Astrocyte (in vitro differentiated cells and primary cell): ENCODE data around the gene PDK2.

Source experiments
- CTCF ChIP-seq: IDR thresholded peaks from 2 replicates; pipeline ENCODE4 v1.5.1; 2011; ENCODE audit warnings: low read depth, mild to moderate bottlenecking, inconsistent platforms, low read length, moderate library complexity; ENCODE audit not compliant: insufficient read depth
- EZH2 ChIP-seq: IDR thresholded peaks from 2 replicates; pipeline ENCODE4 v1.6.1; 2012; ENCODE audit warnings: mild to moderate bottlenecking, low read length, inconsistent platforms; ENCODE audit not compliant: insufficient read depth

- TF ChIP-seq CTCF: no peak
- no peak for TF ChIP-seq EZH2
These were observed 32.6 kb upstream of the PDK2 start for GRCh38 chr17:50062293-50063243.
